Tibial artery (tissue), 4 donors: ENCODE measurements around the gene HBA1.
"Not testable (repeated sequence)": the region's sequence is repeated elsewhere in the genome, so short reads cannot be mapped to it uniquely, and the experiment has no call there.

Experiments
- DNase-seq, 2 donors: peaks; one replicate each; pipeline ENCODE4 v3.0.0-alpha.2; 2019
- H3K27ac ChIP-seq, 2 donors: fragments of 200-600 bp; sonication (generic) in 1 of 2; 1 replicate in 1 of 2; 2 replicates in 1 of 2; pipeline ENCODE4 v1.5.1; 2018 to 2019; ENCODE audit warnings: mild to moderate bottlenecking in 1 of 2
- H3K27me3 ChIP-seq, 2 donors: fragments of 200-600 bp; sonication (generic) in 1 of 2; one replicate each; pipeline versions ENCODE4 v1.5.1 to v1.6.0; 2016 to 2019
- H3K36me3 ChIP-seq, 3 donors: fragments of 200-600 bp; sonication (generic) in 2 of 3; one replicate each; pipeline ENCODE4 v1.5.1; 2016 to 2019; ENCODE audit warnings: mild to moderate bottlenecking in 2 of 3
- H3K4me1 ChIP-seq, 4 donors: fragments of 200-600 bp; sonication (generic) in 2 of 4; 1 replicate in 3 of 4; 2 replicates in 1 of 4; pipeline ENCODE4 v1.5.1; 2016 to 2019
- H3K4me3 ChIP-seq, 2 donors: fragments of 200-600 bp; sonication (generic) in 1 of 2; 1 replicate in 1 of 2; 2 replicates in 1 of 2; pipeline ENCODE4 v1.5.1; 2018 to 2019; ENCODE audit warnings: mild to moderate bottlenecking in 2 of 2
- H3K9me3 ChIP-seq, 3 donors: fragments of 200-600 bp; sonication (generic) in 1 of 3; one replicate each; pipeline ENCODE4 v1.5.1; 2016 to 2019
- CTCF ChIP-seq, 2 experiments: fragments of 200-600 bp in 1 of 2; fragments of 450-650 bp in 1 of 2; IDR thresholded peaks; one replicate each; pipeline ENCODE4 v1.5.1; 2017 to 2019; ENCODE audit warnings: antibody characterized with exemption in 2 of 2, mild to moderate bottlenecking in 1 of 2, moderate library complexity in 1 of 2
- intact Hi-C: fragments of 100-400 bp; cut with DNase I; formaldehyde crosslinking; loops from one replicate; pipeline ENCODE4 v1.15.0; 2023; ENCODE audit warnings: low total_unique reads

HBA1 gene

GRCh38 chr16:194516-194915, 18.0 kb downstream of the HBA1 start:
- DNase-seq = no peak
- H3K4me1 ChIP-seq = no peaks in the 10 kb centered on the region
- TF ChIP-seq CTCF (IDR thresholded peaks at IDR 0.05) = no peak
- H3K27me3 ChIP-seq = no peaks in the 10 kb centered on the region
- H3K9me3 ChIP-seq = no peaks in the 10 kb centered on the region
- H3K27ac ChIP-seq = no peak overlapping the region
- intact Hi-C loops = no loop called here
- no peak overlapping the region for H3K4me3 ChIP-seq
- H3K36me3 ChIP-seq = peaks cover 96 to 100% (median 100%) of the 10 kb centered on the region in 3 donors

- intact Hi-C loops = no loop called here
Observed at GRCh38 chr16:200388-200787, 23.9 kb downstream of the HBA1 start.

GRCh38 chr16:203246-203645, 26.8 kb downstream of the HBA1 start:
- Histone ChIP-seq H3K27ac (no peak overlapping the region), H3K27me3 (no peaks in the 10 kb centered on the region), H3K36me3 (peaks cover 77 to 97% (median 86%) of the 10 kb centered on the region in 3 donors), H3K4me1 (no peaks in the 10 kb centered on the region), H3K9me3 (no peaks in the 10 kb centered on the region), H3K4me3 (no peak overlapping the region)
- no peak for DNase-seq
- intact Hi-C loops = no loop called here
- TF ChIP-seq CTCF (IDR thresholded peaks at IDR 0.05) = no peak

More at GRCh38 chr16:200388-200787, 23.9 kb downstream of the HBA1 start:
- Histone ChIP-seq H3K27ac (no peak overlapping the region), H3K9me3 (no peaks in the 10 kb centered on the region), H3K36me3 (peaks cover 84 to 97% (median 89%) of the 10 kb centered on the region in 3 donors), H3K4me3 (no peak overlapping the region), H3K27me3 (no peaks in the 10 kb centered on the region), H3K4me1 (no peaks in the 10 kb centered on the region)
- no peak for DNase-seq
- no peak for TF ChIP-seq CTCF (IDR thresholded peaks at IDR 0.05)

- intact Hi-C loops, H3K4me3 ChIP-seq, H3K27ac ChIP-seq, H3K27me3 ChIP-seq, H3K4me1 ChIP-seq, DNase-seq, H3K9me3 ChIP-seq: not testable (repeated sequence)
- H3K36me3 ChIP-seq = peaks cover 73 to 97% (median 78%) of the 10 kb centered on the region in 3 donors
Observed at GRCh38 chr16:204046-204445, 27.6 kb downstream of the HBA1 start.

- DNase-seq, intact Hi-C loops, H3K4me3 ChIP-seq, H3K27me3 ChIP-seq, H3K9me3 ChIP-seq, H3K27ac ChIP-seq, H3K4me1 ChIP-seq: not testable (repeated sequence)
- peaks cover 46 to 100% (median 68%) of the 10 kb centered on the region in 3 donors for H3K36me3 ChIP-seq
Observed at GRCh38 chr16:209359-209758, 32.9 kb downstream of the HBA1 start.

- DNase-seq, intact Hi-C loops, H3K27ac ChIP-seq, H3K4me1 ChIP-seq, H3K4me3 ChIP-seq, H3K27me3 ChIP-seq, H3K9me3 ChIP-seq: not testable (repeated sequence)
- peaks cover 47 to 100% (median 65%) of the 10 kb centered on the region in 3 donors for H3K36me3 ChIP-seq
Observed at GRCh38 chr16:211631-212180, 35.2 kb downstream of the HBA1 start.

GRCh38 chr16:212999-213398, 36.5 kb downstream of the HBA1 start:
- no peak for TF ChIP-seq CTCF (IDR thresholded peaks at IDR 0.05)
- Histone ChIP-seq H3K9me3 (no peaks in the 10 kb centered on the region), H3K27me3 (no peaks in the 10 kb centered on the region), H3K4me3 (no peak overlapping the region), H3K27ac (no peak overlapping the region), H3K4me1 (peaks cover 0 to 6% (median 0%) of the 10 kb centered on the region in 4 donors), H3K36me3 (peaks cover 43 to 100% (median 63%) of the 10 kb centered on the region in 3 donors)
- intact Hi-C loops = no loop called here
- no peak for DNase-seq
